Ramos (cell line): ENCODE measurements around the gene CSH2.

Experiments
- in situ Hi-C: fragments of 300-500 bp; cut with MboI; formaldehyde crosslinking; loops from one replicate; pipeline ENCODE4 v1.14.3; 2022; ENCODE audit warnings: low sequenced_read_pairs; ENCODE audit not compliant: unreplicated experiment

Gene CSH2

DNA sequence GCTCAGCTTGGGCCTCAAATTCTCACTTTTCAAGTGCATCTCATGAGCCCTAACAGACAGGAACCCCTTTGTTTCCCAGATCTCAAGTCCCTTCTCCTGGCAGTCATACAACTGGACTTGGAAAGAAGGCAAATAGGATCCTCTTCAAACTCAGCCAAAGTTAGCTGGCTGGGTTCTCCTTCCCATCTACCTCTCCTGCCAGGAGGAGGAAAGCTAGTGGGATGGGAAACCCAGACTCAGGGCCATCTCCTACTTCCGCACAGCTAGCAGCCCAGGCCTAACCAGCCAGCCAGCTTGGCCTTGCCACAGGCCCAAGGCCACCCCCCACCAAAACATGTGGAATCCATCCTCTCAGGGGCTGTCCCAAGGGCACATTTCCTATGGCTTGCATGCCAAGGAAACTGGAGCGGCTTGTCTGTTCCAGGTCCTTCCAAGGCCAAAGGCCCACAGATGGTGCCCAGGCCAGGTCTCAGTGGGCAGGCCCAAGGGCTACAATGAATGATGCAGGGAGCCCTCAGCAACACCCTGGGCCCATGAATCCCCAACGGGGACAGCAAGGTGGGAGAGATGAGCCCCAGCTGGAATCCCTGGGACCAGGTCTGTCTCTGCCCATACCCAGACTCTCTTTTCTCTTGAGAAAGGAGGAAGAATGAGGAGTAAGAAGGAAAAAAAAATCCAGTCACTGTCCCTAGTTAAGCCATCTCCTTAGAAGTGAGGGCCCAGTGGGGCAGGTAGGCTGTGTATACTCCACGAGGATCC, 32.7 kb downstream of the CSH2 start:
- in situ Hi-C loops, result no loop called here

DNA sequence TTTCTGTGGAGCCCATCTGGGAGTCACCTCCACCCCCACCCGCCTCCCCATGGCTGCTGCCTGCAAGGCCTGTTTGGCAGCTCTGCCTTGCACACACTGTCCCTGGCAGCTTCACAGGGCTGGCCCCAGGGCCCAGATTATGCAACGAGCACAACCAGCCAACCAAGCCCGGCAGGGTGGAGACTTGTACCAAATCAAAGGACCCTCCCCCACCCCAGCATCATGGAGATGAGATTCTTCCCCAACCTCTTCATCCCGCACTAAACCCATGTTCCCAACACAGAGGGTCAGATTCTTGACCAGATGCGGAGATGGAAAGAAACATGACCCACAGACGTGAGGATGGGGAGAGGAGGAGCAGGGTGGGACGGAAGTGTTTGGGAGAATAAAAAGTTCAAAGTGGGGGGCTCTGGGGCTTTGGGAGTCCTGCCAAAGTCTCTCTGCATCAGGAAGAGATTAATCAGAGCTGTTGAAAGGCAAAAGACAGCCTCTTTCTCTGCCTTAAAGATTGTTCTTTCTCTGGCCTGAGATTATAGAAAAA, 34.8 kb downstream of the CSH2 start:
- in situ Hi-C loops, result no loop called here

DNA sequence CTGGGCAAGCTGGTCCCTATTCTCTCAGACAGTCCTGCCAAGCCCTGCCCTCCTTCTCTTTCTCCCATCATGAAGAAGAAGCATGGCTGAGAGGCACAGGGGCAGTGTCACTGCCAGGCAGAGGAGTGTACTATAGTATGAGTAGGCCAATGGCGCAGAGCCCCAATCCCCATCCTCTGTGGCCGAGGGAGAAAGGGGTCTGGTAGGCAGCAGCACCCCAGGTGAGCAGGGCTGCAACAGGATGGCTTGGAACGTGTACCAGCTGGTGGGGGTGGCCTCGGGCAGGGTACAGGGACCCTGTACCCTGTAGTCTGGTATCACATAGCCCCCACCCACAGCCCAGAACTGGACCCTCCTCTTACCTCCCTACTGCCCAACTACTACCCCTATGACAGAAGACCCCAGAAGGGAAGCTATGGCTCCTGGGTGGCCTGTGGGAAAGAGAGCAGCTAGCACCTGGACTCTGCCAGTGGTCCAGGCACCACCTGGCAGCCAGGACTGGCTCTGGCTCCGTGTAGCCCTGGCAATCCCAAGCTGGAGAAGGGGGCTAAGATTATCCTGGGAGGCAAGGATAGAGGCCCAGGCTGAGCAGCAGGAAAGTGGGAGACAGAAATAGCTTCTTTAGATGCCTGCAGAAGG, 35.4 kb downstream of the CSH2 start:
- in situ Hi-C loops, result no loop called here

- in situ Hi-C loops, result no loop called here
Observed at GRCh38 chr17:63837480-63837879, 36.0 kb downstream of the CSH2 start.

- in situ Hi-C loops, result no loop called here
Observed at GRCh38 chr17:63836811-63837210, 36.7 kb downstream of the CSH2 start.

GRCh38 chr17:63835167-63835720, 38.2 kb downstream of the CSH2 start:
- in situ Hi-C loops, result no loop called here

GRCh38 chr17:63834431-63835166, 38.9 kb downstream of the CSH2 start:
- in situ Hi-C loops, result no loop called here

- in situ Hi-C loops, result no loop called here
Observed at GRCh38 chr17:63833741-63834373, 39.6 kb downstream of the CSH2 start.

DNA sequence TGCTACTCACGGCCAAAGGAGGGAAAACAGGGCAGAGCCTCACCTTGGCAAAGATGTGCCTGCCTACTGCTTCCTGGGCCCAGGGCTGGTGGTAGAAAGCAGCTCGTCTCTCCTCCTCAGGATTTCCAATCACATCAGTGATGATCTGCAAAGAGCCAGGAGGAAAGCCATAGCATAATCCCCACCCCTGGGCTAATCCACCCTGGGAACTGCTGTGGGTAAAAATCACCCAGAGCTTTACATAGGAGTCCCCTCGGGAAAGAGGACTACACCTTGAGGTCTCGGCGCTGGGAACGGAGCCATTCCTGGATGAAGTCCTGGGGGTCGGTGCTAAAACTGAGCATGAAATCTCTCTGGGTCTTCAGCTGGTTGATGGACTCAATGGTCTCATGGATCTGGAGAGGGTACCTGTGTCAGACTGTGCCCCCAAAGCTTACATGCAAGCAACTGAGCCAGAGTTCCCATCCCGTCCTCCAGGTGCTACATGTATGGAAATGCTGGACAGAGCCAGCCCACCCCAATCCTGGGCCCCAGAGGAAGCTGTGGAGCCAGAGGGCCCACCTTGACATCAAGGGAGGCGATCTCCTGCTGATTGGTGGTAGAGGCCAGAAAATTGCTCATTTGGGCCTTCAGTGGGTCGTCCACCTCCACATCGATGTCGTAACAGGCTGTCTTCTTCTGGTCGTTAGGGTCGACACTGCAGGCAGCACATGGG, 40.3 kb downstream of the CSH2 start:
- in situ Hi-C loops, result no loop called here

DNA sequence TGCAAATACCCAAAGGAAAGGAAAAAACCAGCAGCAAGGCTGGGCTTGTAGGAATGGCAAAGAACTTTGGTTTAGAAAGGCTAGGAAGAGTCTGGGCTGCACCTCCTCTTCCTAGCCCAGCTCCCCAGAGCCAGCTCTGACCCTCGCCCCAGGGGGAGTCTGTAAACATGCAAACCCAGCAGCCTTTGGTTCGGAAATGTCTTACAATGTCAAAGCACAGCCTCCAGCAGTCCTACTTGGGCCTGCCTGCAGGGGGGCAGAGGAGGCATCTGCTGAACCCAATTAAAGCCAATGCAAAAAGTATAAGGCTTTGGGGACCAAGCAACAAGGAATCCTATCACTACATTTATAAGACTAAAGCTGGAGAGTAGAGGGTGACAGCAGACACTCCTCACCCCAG, 41.0 kb downstream of the CSH2 start:
- in situ Hi-C loops, result no loop called here

DNA sequence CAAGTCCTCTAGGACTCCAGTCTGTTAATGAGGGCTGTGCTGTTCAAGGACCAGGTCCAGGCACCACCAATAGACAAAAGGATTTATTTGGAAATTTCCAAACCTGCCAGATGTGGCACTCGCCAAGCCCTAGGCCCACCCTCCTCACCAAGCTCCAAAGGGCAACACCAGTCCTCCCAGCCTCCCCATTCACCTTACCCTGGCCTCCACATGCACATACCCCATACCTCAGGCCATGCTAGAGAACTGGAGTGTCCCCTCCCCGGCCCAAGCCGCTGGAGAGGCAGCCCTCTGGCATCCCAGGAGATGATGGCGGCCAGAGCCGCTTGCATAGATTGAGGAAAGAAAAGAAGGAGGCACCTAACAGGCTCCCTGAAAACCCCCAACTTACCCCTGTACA, 41.5 kb downstream of the CSH2 start:
- in situ Hi-C loops, result no loop called here

DNA sequence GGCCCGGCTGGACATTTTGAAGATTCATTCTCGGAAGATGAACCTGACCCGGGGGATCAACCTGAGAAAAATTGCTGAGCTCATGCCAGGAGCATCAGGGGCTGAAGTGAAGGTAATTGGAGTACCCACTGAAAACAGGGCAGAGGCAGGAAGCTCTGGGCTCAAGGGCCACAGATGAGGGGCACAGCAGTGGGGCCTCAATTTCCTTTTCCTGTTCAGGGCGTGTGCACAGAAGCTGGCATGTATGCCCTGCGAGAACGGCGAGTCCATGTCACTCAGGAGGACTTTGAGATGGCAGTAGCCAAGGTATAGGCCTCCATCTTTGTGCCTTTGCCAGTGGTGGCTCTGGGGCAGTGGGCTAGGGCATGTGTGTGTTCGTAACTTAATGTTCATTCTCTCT, 42.0 kb downstream of the CSH2 start:
- in situ Hi-C loops, result no loop called here

GRCh38 chr17:63830904-63831491, 42.5 kb downstream of the CSH2 start:
- in situ Hi-C loops, result no loop called here

- in situ Hi-C loops, result no loop called here
Observed at GRCh38 chr17:63830278-63830677, 43.2 kb downstream of the CSH2 start.

DNA sequence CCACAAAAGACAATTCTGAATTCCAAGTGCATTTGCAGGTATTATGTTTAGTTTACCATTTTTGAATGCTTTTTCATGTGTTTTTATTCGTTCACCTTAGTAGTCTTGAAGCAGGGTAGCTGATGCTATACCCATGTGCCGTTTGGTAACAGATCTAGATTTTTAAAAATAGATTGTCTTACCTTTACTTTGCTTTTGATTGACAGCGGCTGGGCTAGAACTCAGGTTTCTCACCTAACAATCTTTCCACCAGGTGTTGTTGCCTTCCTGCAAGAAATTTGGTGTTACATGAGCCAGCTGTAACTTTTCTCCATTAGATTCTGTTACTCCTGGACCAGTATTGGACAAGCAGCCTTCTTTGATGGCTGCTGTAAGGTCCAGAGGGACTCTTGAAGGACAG, 44.5 kb downstream of the CSH2 start:
- in situ Hi-C loops, result no loop called here

DNA sequence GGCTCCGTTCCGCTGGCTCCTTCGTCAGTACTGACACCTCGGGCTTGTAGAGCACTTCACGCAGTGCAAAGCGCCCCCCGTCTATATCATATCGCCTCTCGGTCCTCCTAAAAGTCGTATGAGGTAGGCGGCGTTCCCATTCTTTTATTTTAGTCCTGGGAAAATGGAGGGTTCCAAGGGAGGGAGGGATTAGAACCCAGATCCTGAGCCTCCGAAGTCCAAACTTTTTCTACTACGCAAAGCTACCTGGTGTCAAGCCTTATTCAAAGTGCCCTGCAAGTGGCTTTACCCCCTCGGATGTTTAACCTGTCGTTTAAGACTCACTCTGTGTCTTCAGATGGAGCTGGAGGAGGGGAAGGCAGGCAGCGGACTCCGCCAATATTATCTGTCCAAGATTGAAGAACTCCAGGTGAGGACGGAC, 45.7 kb downstream of the CSH2 start:
- in situ Hi-C loops, result no loop called here

DNA sequence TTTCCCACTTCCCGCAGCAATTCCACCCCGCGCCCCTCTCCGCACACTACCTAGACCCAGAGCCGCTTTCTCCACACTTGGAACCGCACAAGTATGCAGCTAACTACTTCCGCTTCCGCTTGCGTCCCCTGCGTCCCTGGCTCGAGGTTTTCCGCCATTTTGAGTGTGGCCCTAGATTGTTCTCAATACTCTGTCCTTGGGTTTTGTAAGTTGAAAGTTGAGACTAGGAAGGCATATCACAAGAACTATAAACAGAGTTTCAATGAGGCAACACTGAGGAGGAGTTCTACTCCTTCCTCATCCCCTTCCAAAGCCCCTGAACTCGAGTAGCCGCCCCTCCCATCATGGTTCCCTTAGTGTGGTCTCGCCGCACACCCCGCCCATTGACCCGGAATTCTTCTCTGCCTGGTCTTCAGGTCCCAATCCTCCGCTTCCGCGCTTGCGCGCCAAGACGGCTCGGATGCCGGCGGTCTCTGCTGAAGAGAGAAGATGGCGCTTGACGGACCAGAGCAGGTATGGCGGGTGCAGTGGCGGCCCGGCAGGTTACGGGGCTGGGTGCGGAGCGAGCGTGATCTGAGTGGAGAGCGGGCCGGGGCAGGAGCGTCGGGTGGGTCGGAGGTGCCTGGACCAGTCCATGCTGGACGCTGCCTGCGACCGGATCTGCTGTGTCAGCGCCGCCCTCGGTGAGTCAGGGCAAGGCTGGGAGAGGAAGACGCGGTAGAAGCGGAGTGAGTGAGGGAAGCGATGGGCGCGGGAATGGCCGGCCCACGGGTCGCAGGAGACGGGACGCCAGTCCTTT, 46.3 kb downstream of the CSH2 start, which contains the start of the genes FTSJ3 and PSMC5:
TSS of gene FTSJ3 (minus strand) at position 662 of the 799 bp plus-strand sequence. CDS start 761 bp downstream, outside the sequence.
TSS of gene PSMC5 (plus strand) at position 430 of the 799 bp plus-strand sequence. CDS start at position 490, 60 bp downstream.
- in situ Hi-C loops, result no loop called here

GRCh38 chr17:63826468-63827001, 46.9 kb downstream of the CSH2 start:
- in situ Hi-C loops, result no loop called here
